SK-MEL-5 (cell line): ENCODE results near the gene OR2B2. TPM values are rescaled to one million over a fixed set of nuclear protein-coding genes. Genes with fewer than 3 reads are reported as not detected.
"Not testable (repeated sequence)": the region's sequence is repeated elsewhere in the genome, so short reads cannot be mapped to it uniquely, and the experiment has no call there.

Source experiments
- DNase-seq: peaks from one replicate; pipeline ENCODE4 v3.0.0-alpha.2; 2016; ENCODE audit warnings: low read depth, low spot score
- in situ Hi-C: cut with HindIII; loops from 2 replicates; pipeline ENCODE4 v1.10.0; 2016; ENCODE audit warnings: low sequenced_read_pairs, high pct_unique_total_duplicates, low pct_unique_long_range_greater_than_20kb
- polyA plus RNA-seq, 2 experiments: library from polyadenylated mRNA; depleted of rRNA; stranded (reverse); fragments of >200 nt; gene quantifications; 2 replicates each; pipeline ENCODE4 v1.2.3, GENCODE V29; 2015
- total RNA-seq: library from RNA; depleted of rRNA; stranded (reverse); fragments of >200 nt; shearing (Covaris generic); gene quantifications from 2 replicates; pipeline ENCODE4 v1.2.3, GENCODE V29; 2014; rRNA removed

The OR2B2 gene
- total RNA-seq = not detected in 2 replicates
- not detected in 2 replicates for polyA plus RNA-seq (2015; cell fraction: cytosol; rRNA removed)
- polyA plus RNA-seq (2015; cell fraction: nucleus; rRNA removed) = not detected in 2 replicates

DNA sequence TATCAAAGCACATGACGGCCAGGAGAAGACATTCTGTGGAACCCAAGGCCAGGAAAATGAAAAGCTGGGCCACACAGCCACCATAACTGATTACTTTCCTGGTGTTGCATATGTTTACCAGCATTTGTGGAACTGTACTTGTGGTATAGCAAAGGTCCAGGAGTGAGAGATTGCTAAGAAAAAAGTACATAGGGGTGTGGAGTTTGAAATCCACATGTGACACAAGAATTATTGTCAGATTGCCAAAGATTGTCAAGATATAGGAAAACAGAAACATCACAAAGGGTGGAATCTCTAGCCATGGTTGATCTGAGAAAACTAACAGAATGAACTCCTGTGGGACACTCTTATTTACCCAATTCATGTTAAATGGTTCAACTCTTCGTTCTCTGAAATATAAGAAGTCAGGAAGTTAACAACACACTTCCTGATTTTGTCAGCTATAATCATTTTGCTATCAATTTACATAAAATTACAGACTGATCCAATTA, at the start of gene OR2B2:
Gene OR2B2 (minus strand): TSS at position 441 of the 491 bp plus-strand sequence. CDS start 77 bp downstream, at position 364.
- DNase-seq = no peak
- in situ Hi-C loops = no loop called here

DNA sequence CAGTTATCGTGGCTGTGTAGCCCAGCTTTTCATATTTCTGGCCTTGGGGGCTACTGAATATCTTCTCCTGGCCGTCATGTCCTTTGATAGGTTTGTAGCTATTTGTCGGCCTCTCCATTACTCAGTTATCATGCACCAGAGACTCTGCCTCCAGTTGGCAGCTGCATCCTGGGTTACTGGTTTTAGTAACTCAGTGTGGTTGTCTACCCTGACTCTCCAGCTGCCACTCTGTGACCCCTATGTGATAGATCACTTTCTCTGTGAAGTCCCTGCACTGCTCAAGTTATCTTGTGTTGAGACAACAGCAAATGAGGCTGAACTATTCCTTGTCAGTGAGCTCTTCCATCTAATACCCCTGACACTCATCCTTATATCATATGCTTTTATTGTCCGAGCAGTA, 45.3 kb upstream of the OR2B2 start:
- in situ Hi-C loops = no loop called here
- DNase-seq = no peak

DNA sequence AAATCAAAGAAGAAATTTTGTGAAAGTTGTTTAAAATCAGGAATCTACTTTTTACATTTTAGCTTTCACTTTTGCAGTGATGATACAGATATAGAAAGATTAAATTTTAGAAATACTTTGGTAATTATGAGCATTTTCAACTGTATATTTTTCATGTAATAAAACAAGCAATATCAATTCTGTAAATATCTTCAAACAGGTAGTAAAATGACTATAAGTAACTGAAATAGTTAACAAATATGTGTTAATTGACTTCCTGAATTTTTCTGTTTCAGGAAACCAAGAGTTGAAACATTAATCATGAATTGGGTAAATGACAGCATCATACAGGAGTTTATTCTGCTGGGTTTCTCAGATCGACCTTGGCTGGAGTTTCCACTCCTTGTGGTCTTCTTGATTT, 44.7 kb upstream of the OR2B2 start, which contains the start of gene OR2B6:
Gene OR2B6 (plus strand): TSS at position 301 of the 400 bp plus-strand sequence. CDS start 0 bp downstream, at position 301.
- in situ Hi-C loops = no loop called here
- DNase-seq = no peak

DNA sequence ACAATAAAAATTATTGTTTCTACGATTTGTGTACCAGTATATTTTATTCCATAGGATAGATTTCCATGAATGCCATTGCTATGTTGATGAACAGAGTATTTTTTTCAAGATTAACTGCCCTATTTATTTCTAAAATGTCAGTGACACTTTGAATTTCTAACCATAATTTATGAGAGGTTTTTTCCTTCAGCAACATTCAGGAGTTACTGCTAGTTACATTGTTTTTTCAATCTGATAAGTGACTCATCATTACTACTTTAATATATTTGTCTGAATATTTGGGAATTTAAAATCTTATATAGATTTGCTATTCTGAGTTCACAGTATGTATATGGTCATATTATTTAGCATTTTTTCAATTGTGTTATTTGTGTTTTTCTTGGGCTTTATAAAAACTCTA, 38.8 kb upstream of the OR2B2 start:
- no peak for DNase-seq
- in situ Hi-C loops = no loop called here

DNA sequence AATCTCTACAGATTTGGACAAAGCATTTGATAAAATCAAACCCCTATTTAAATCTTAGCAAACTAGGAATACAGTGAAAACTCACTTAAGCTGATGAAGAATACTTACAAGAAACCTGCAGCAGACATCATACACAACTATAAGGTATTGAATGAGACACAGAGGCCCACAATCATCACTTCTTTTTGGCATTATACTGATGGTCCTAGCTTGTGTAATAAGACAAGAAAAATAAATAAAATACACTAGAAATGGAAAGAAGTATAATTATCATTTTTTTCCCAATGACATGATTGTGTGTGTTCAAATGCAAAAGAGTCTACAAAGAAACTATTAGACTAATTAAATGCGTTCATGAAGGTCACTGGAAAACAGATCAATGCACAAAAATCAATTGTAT, 36.0 kb upstream of the OR2B2 start:
- no peak for DNase-seq
- in situ Hi-C loops = no loop called here

DNA sequence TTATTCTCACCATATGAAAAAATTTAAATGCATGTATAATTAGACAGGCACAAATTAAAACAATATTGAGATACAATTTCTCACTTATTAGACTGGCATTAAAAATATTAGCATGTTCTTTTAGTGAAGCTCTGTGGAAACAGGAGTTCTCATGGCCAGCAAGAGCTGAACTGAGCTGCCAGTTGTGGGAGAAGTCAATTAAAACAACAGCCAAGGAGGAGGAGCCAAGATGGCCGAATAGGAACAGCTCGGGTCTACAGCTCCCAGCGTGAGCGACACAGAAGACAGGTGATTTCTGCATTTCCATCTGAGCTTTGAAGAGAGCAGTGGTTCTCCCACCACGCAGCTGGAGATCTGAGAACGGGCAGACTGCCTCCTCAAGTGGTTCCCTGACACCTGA, 30.9 kb upstream of the OR2B2 start:
- DNase-seq, in situ Hi-C loops: not testable (repeated sequence)

DNA sequence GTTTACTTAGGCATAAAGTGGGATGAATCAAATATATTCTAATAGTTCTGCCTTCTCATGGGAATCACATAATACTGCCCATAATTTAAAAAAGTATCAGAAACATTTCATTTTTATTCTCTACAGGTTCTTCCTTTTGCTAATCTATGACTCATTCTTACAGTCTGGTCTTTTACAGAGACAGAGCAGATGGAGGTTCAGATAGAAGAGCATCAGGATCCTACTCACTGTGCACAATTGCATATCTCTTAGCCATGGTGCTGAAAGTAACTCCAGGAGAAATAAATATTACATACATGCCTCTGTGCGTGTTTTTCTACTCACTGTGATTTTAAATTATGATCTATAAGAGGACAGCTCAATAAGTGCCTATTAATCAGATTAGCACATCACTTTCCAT, 28.6 kb upstream of the OR2B2 start:
- no peak for DNase-seq
- in situ Hi-C loops = no loop called here

DNA sequence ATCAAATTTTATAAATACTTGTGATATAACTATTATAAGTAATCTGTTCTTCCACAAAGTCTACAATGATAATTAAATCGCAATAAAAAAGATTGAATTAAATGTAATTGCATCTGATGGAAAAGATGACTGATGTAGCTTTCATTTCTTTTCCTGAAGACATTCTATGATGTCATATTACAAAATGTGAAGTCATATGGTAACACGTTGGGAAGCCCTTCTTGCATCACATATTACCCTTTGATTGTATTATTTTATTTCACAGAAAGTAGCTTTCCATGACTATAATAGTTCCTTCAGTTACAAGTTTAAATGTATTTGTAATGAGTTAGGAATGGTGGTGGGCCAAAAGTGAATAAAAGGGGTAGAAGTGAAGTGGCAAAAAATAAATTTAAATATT, 19.0 kb upstream of the OR2B2 start:
- no peak for DNase-seq
- in situ Hi-C loops = no loop called here

DNA sequence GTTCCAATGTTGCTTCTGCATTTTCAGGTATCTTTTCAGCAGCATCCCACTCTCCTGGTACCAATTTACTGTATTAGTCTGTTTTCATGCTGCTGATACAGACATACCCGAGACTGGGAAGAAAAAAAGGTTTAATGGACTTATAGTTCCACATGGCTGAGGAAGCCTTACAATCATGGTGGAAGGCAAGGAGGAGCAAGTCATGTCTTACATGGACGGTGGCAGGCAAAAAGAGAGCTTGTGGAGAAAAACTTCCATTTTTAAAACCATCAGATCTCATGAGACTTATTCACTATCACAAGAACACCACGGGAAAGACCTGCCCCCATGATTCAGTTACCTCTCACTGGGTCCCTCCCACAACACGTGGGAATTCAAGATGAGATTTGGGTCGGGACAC, 17.7 kb upstream of the OR2B2 start:
- DNase-seq, in situ Hi-C loops: not testable (repeated sequence)

DNA sequence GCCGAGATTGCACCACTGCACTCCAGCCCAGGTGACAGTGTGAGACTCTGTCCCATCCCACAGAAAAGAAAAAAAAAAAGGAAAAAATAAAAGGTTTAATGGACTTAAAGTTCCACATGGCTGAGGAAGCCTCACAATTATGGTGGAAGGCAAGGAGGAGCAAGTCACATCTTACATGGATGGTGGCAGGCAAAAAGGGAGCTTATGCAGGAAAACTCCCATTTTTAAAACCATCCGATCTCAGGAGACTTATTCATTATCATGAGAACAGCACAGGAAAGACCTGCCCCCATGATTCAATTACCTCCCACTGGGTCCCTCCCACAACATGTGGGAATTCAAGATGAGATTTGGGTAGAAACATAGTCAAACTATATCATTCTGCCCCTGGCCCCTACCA, 15.8 kb upstream of the OR2B2 start:
- DNase-seq, in situ Hi-C loops: not testable (repeated sequence)

DNA sequence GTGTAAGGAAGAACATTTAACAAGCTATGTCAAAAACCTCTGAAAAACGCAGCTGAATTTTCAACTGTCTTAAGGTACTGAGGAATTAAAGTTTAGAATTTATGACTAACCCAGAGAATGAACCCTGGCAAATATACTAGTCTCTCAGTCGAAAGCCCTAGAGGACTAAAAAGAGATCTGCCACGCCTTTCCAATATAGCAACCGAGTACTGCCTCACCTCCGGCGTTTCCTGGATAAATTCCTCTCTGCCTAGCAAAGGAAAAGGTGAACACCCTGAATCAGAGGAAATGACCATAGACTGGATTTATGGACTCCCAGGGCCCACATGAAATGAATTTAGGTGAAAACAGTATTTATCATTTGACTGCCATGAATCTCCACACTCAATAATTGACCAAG, 12.0 kb upstream of the OR2B2 start:
- DNase-seq = no peak
- in situ Hi-C loops = no loop called here

DNA sequence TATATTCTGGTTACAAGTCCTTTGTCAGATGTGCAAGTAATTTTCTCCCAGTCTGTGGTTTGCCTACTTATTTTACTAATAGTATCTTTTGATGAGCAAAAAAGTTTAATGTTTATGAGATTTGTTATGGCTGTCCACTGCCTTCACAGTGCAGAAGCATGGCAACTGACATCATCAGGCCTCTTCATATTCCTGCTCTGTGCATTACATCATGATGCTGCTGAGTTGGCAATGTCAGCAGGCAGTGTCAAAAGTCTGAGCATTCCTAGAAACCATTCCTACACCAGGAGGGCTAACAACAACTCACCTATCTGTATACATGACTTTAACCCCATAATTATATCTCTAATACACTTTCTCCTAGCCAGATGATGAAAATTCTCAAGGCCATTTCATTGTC, 10.8 kb upstream of the OR2B2 start:
- in situ Hi-C loops = no loop called here
- no peak for DNase-seq

DNA sequence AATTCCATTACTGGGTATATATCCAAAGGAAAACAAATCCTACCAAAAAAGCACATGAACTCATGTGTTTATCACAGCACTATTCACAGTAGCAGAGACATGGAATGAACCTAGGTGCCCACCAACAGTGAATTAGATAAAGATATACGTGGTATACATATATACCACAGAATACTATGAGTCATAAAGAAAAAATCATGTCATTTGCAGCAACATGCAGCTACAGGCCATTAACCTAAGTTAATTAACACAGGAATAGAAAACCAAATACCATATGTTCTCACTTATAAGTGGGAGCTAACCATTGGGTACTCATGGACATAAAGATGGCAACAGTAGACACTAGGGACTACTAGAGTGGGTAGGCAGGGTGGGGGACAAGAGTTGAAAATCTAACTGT, 4.2 kb downstream of the OR2B2 start:
- in situ Hi-C loops = no loop called here
- no peak for DNase-seq

DNA sequence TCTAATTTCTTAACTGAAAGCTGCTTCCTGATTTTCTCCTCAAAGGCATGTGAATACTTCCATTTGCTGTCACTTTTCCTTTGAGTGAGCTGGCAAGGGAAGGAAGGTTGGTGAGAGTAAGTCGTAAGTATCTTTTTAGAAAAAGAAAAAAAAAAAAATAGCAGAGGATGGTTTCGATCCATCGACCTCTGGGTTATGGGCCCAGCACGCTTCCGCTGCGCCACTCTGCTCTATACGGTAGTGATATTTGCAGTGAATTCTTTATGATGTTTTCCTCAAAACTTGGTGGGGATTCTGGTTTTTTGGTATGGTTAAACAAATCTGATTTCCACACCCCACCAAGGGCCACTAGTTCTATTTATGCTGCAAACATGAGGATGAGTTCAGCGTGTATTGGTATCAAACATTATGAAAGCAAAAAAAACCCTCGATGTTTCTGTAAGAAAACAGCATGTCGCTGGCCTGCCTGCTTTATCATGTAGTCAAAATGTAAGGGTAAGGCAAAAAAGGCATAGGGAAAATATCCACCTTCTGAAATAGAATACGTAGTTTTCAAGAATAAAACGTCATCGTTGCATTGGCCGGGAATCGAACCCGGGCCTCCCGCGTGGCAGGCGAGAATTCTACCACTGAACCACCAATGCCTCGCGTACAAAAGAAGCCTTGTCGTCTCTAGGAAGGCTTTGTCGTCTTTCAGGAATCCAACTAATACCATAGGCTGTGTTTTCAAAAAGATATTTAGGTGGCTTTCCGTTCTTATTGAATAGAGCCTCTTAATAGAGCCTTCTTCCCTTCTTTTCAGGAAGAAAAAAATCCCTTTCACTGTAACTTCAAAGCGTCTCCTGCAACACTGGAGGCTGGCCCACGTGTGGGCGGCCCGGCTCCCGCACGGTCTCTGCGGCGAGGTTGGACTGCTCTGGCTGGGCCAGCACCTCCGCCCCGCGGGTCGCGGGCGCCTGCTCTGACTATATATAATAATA, 9.6 kb downstream of the OR2B2 start:
- in situ Hi-C loops = no loop called here
- DNase-seq = peak; percentile 90

DNA sequence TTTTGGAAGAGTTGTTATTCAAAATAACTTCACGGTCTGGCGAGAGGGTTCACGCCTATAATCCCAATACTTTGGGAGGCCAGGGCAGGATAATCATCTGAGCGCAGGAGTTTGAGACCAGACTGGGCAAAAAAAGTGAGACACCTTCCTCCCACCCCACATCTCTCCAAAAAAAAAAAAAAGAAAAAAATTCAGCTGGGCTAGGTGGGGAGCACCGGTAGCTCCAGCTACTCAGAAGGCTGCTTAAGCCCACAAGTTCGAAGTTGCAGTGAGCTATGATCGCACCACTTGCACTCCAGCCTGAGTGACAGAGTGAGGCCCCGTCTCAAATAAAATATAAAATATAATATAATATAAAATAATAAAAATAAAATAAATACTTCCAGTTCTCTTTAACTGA, 10.4 kb downstream of the OR2B2 start:
- in situ Hi-C loops = no loop called here
- peak; percentile 34 for DNase-seq

DNA sequence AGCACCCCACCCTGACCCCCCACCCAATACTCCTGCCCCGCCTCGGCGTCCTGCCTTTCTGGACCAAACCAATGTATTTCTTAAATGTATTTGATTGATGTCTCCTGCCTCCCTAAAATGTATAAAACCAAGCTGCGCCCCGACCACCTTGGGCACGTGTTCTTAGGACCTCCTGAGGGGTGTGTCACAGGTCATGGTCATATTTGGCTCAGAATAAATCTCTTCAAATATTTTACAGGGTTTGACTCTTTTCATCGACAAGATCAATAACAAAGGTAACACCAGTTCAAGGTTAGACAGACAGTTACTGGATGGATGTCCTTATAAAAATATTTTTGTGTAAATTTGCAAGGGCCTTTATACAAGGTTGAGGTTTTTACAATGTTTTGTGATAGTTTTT, 12.0 kb downstream of the OR2B2 start:
- in situ Hi-C loops, DNase-seq: not testable (repeated sequence)

DNA sequence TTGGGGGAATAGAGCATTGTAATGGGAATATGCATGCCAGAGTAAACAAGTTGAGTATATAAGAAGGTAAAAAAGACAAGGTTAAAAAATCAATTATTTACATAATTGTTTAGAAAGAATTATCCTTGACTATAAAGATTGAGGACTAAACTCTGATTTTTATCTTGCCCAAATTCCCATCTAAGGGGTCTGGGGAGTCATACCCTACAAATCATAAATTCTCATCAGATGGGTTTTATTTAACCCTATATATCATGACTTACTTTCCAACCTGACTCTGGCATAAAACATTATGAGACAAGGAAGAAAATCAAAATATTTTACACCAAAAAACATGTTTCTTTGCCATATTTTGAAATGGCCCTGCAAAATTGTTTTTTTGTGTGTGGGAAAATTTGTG, 12.7 kb downstream of the OR2B2 start:
- no peak for DNase-seq
- in situ Hi-C loops = no loop called here

DNA sequence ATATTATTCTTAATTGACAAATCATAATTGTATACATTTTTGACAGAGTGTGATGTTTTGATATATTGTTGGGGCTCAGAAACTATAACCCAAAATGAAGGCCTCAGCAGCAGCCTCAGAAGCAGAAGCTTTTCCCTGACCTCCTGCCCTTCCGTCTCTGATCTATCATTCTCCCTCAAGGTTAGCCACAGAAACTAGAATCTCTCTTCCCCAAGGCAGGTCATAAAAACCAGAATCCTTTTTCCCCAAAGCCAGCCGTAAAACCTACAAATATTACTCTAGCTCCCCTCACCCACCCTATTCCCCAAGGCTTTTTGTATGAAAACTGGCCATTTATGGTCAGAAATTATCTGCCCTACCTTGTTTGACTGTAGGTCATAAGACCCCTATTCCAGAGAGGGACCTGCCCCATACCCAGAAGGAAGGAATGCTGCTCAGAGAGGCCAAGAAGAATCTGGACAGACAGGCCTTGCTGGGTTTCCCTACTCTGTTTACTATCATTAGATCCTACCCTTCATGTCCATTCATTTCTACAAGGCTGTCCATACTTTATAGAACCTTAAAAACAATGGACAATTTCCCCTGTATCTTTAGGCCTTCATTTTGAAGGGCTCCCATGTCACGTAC, 14.5 kb downstream of the OR2B2 start:
- DNase-seq = no peak
- in situ Hi-C loops = no loop called here
